HepG2 (cell line): ENCODE measurements around the gene TMED9. TPM values are rescaled to one million over a fixed set of nuclear protein-coding genes. Genes with fewer than 3 reads are reported as not detected.

Source experiments
- ATAC-seq: fragments of 200-7000 bp; cut with Tn5 transposase; 3 replicates; pipeline ENCODE4 v1.9.1; 2020; ENCODE audit warnings: mild to moderate bottlenecking, moderate library complexity
- BruUV-seq: library from RNA; stranded (reverse); fragments of 400-500 nt; replicated peaks from 2 replicates; lab custom pipeline; 2021; lab: Mats Ljungman, UMichigan
- CTCF ChIA-PET: fragments of 300-600 bp; formaldehyde crosslinking; extraction: SDS; loops from one replicate; lab custom pipeline; 2021; ENCODE audit warnings: low total read pairs, inconsistent platforms, low intra/inter-chr PET ratio; lab: Yijun Ruan, JAX
- POLR2A ChIA-PET: fragments of 350-600 bp; sonication (Branson Sonifier 250); formaldehyde crosslinking; loops from one replicate; lab custom pipeline; 2020; ENCODE audit warnings: antibody characterized with exemption, inconsistent platforms; lab: Yijun Ruan, JAX
- DNase-seq: peaks from one replicate; pipeline ENCODE4 v3.0.0-alpha.2; 2015; ENCODE audit warnings: low spot score
- FAIRE-seq: peaks from 3 replicates; lab custom pipeline; 2011; peaks lifted over from hg19 to GRCh38; lab: Jason Lieb, UNC
- H2AFZ ChIP-seq: one replicate; pipeline ENCODE4 v1.6.1; 2011; ENCODE audit warnings: low read length, inconsistent platforms
- H3K27ac ChIP-seq: fragments of 300-600 bp; 3 replicates; pipeline ENCODE4 v1.8.0; 2011; ENCODE audit warnings: mixed run types, mild to moderate bottlenecking, mixed read lengths, low read length, inconsistent platforms; ENCODE audit not compliant: insufficient read depth; ENCODE audit errors: extremely low read length
- H3K27me3 ChIP-seq, 2 experiments: fragments of 200-600 bp in 1 of 2; 2 replicates in 1 of 2; 3 replicates in 1 of 2; pipeline versions ENCODE4 v1.6.0 to v1.8.0; 2011; ENCODE audit warnings: low read length in 2 of 2, mild to moderate bottlenecking in 2 of 2, moderate library complexity in 2 of 2, inconsistent platforms in 1 of 2; ENCODE audit not compliant: insufficient read depth in 2 of 2, control insufficient read depth in 1 of 2
- H3K36me3 ChIP-seq, 2 experiments: fragments of 200-600 bp in 1 of 2; replicated peaks in 1 of 2; 2 replicates in 1 of 2; 3 replicates in 1 of 2; pipeline versions ENCODE4 v1.5.1 to v1.8.0; 2011; ENCODE audit warnings: low read length in 2 of 2, inconsistent platforms in 1 of 2; ENCODE audit not compliant: insufficient read depth in 2 of 2, control insufficient read depth in 1 of 2
- H3K4me1 ChIP-seq: 2 replicates; pipeline ENCODE4 v1.5.1; 2012; ENCODE audit warnings: low read length, inconsistent platforms; ENCODE audit not compliant: insufficient read depth
- H3K4me2 ChIP-seq: 2 replicates; pipeline ENCODE4 v1.6.0; 2011; ENCODE audit warnings: low read depth, low read length, inconsistent platforms
- H3K4me3 ChIP-seq, 3 experiments: fragments of 200-600 bp in 1 of 3; sonication (generic), shearing (Covaris generic) in 1 of 3; replicated peaks in 1 of 3; 2 replicates each; pipeline ENCODE4 v1.5.1; 2011 to 2016; ENCODE audit warnings: low read length in 3 of 3, inconsistent platforms in 2 of 3, low read depth in 2 of 3, mild to moderate bottlenecking in 2 of 3, control low read depth in 1 of 3, mixed read lengths in 1 of 3; ENCODE audit not compliant: insufficient read depth in 1 of 3
- H3K79me2 ChIP-seq: one replicate; pipeline ENCODE4 v1.6.1; 2011; ENCODE audit warnings: low read length, inconsistent platforms; ENCODE audit not compliant: insufficient read depth
- H3K9ac ChIP-seq: 2 replicates; pipeline ENCODE4 v1.6.0; 2011; ENCODE audit warnings: mild to moderate bottlenecking, low read depth, low read length, inconsistent platforms; ENCODE audit not compliant: insufficient read depth
- H3K9me3 ChIP-seq: 2 replicates; pipeline ENCODE4 v1.5.1; 2012; ENCODE audit warnings: mild to moderate bottlenecking, low read length
- H4K20me1 ChIP-seq: 2 replicates; pipeline ENCODE4 v1.6.0; 2011; ENCODE audit warnings: inconsistent platforms, mild to moderate bottlenecking, low read length, moderate library complexity; ENCODE audit not compliant: insufficient read depth
- DNMT1 ChIP-seq: sonication (generic); formaldehyde crosslinking; IDR thresholded peaks from 2 replicates; pipeline ENCODE4 v1.5.1; 2020; ENCODE audit warnings: mild to moderate bottlenecking, missing genetic modification reagents
- FOXK2 ChIP-seq: fragments of 450-650 bp; IDR thresholded peaks from 2 replicates; pipeline ENCODE4 v1.6.1; 2016
- NKX3-1 ChIP-seq: sonication (generic); formaldehyde crosslinking; IDR thresholded peaks from 2 replicates; pipeline ENCODE4 v1.5.0; 2020; ENCODE audit warnings: missing genetic modification reagents
- ZMYM2 ChIP-seq: sonication (generic); formaldehyde crosslinking; IDR thresholded peaks from 2 replicates; pipeline ENCODE4 v1.8.0; 2022; ENCODE audit warnings: mild to moderate bottlenecking, missing genetic modification reagents
- ZNF251 ChIP-seq: sonication (generic); formaldehyde crosslinking; IDR thresholded peaks from 2 replicates; pipeline ENCODE4 v1.9.0; 2021; ENCODE audit warnings: mild to moderate bottlenecking, missing genetic modification reagents
- ZNF672 ChIP-seq: sonication (generic); formaldehyde crosslinking; IDR thresholded peaks from 2 replicates; pipeline ENCODE4 v1.8.1; 2022; ENCODE audit warnings: missing genetic modification reagents
- ZNF724P ChIP-seq: sonication (generic); formaldehyde crosslinking; IDR thresholded peaks from 2 replicates; pipeline ENCODE4 v1.8.0; 2022; ENCODE audit warnings: missing genetic modification reagents, borderline replicate concordance
- WGBS: methylation state at CpG from one replicate; pipeline ENCODE4 v1.1.6; 2017; ENCODE audit warnings: low lambda C conversion rate; 5-methylcytosine and 5-hydroxymethylcytosine counted together
- in situ Hi-C: cut with HindIII; loops from 2 replicates; pipeline ENCODE4 v1.10.0; 2017; ENCODE audit warnings: low pct_unique_long_range_greater_than_20kb; ENCODE audit not compliant: extremely low pct_ligation_motif_present
- intact Hi-C: fragments of 100-400 bp; cut with micrococcal nuclease; formaldehyde crosslinking; loops from one replicate; pipeline ENCODE4 v1.10.0; 2022; ENCODE audit not compliant: unreplicated experiment
- polyA plus RNA-seq, 8 experiments: library from polyadenylated mRNA; depleted of rRNA in 3 of 8; stranded (reverse) in 7 of 8; unstranded in 1 of 8; fragments of >200 nt; fragmentation: Illumina TruSeq in 4 of 8; extraction: Trizol in 4 of 8; gene quantifications; 2 replicates each; pipeline versions ENCODE4 v1.2.1 to v1.2.3, GENCODE V29; 2011 to 2016; ENCODE audit warnings: low read depth in 4 of 8, missing spikeins in 1 of 8, mixed read lengths in 1 of 8; ENCODE audit not compliant: insufficient read depth in 1 of 8
- total RNA-seq, 5 experiments: library from RNA; depleted of rRNA; stranded (reverse); fragments of >200 nt; fragmentation: Illumina TruSeq; extraction: Trizol; gene quantifications; 2 replicates each; pipeline ENCODE4 v1.2.3, GENCODE V29; 2016; ENCODE audit warnings: low read depth in 1 of 5
- TF ChIP-seq, protein P1 (sequence below): sonication (generic); formaldehyde crosslinking; IDR thresholded peaks from 2 replicates; pipeline ENCODE4 v1.8.0; 2022; ENCODE audit warnings: mild to moderate bottlenecking, missing genetic modification reagents; ENCODE audit not compliant: insufficient replicate concordance
- TF ChIP-seq, protein P2 (sequence below): sonication (generic); formaldehyde crosslinking; IDR thresholded peaks from 2 replicates; pipeline ENCODE4 v1.4.0; 2020; ENCODE audit warnings: missing genetic modification reagents
- TF ChIP-seq, protein P3 (sequence below): sonication (generic); formaldehyde crosslinking; IDR thresholded peaks from 2 replicates; pipeline ENCODE4 v1.4.0; 2020; ENCODE audit warnings: missing genetic modification reagents
- TF ChIP-seq, protein P4 (sequence below): sonication (generic); formaldehyde crosslinking; IDR thresholded peaks from 2 replicates; pipeline ENCODE4 v1.4.0; 2020; ENCODE audit warnings: mild to moderate bottlenecking, missing genetic modification reagents

The TMED9 gene
- total and polyA plus RNA-seq, 2 of the 13 experiments (the other 11 are each of a cell fraction or from before 2014, with no cell fraction given) = 161 to 350 TPM

DNA sequence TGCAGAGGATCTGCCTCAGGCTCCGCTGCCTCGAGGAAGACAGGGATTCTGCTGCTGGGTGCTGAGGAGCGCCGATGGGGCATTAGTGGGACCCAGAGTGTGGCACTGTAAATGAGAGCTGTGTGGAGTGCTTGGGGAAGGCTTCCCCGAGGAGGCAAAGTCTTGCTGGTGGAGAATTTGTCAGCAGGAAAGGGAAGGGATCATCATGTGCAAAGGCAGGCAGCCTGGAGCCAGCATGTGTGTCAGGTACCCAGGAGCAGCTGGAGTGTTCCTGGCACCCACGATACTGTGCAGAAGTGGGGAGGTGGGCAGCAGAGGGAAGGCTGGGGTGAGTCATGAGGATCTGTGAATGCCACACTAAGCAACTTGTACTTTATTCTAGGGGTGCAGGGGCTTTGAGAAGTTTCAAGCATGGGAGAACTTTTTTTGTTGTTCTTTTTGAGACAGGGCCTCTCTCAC is 20.2 kb downstream of the TMED9 start:
- Histone ChIP-seq H2AFZ (no peak overlapping the region), H3K4me1 (peaks cover 7% of the 10 kb centered on the region), H3K4me2 (no peak overlapping the region), H3K27me3 (no peaks in the 10 kb centered on the region; a peak in 1 of 5 replicates), H3K9me3 (no peaks in the 10 kb centered on the region), H3K79me2 (no peaks in the 10 kb centered on the region), H3K27ac (no peak overlapping the region), H4K20me1 (no peaks in the 10 kb centered on the region), H3K4me3 (no peak overlapping the region), H3K36me3 (no peaks in the 10 kb centered on the region), H3K9ac (no peak overlapping the region)
- intact Hi-C loops = no loop called here
- in situ Hi-C loops = loop anchor here (25.0 kb wide), 1 partner anchor 450 kb away; no protein-coding TSS in a partner anchor
- DNase-seq = no peak
- ChIA-PET CTCF (no interaction called here), POLR2A (no interaction called here)
- ATAC-seq = no peak
- TF ChIP-seq, protein P1, sequence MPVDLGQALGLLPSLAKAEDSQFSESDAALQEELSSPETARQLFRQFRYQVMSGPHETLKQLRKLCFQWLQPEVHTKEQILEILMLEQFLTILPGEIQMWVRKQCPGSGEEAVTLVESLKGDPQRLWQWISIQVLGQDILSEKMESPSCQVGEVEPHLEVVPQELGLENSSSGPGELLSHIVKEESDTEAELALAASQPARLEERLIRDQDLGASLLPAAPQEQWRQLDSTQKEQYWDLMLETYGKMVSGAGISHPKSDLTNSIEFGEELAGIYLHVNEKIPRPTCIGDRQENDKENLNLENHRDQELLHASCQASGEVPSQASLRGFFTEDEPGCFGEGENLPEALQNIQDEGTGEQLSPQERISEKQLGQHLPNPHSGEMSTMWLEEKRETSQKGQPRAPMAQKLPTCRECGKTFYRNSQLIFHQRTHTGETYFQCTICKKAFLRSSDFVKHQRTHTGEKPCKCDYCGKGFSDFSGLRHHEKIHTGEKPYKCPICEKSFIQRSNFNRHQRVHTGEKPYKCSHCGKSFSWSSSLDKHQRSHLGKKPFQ = no peak
- TF ChIP-seq, protein P2, sequence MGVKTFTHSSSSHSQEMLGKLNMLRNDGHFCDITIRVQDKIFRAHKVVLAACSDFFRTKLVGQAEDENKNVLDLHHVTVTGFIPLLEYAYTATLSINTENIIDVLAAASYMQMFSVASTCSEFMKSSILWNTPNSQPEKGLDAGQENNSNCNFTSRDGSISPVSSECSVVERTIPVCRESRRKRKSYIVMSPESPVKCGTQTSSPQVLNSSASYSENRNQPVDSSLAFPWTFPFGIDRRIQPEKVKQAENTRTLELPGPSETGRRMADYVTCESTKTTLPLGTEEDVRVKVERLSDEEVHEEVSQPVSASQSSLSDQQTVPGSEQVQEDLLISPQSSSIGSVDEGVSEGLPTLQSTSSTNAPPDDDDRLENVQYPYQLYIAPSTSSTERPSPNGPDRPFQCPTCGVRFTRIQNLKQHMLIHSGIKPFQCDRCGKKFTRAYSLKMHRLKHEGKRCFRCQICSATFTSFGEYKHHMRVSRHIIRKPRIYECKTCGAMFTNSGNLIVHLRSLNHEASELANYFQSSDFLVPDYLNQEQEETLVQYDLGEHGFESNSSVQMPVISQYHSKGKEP (CRISPR knock-in tag) = no peak
- TF ChIP-seq NKX3-1 (CRISPR knock-in tag) (no peak), ZNF672 (no peak), ZNF724P (CRISPR knock-in tag) (no peak), DNMT1 (CRISPR knock-in tag) (no peak), ZNF251 (CRISPR knock-in tag) (no peak), ZMYM2 (CRISPR knock-in tag) (no peak), FOXK2 (no peak)
- TF ChIP-seq, protein P3, sequence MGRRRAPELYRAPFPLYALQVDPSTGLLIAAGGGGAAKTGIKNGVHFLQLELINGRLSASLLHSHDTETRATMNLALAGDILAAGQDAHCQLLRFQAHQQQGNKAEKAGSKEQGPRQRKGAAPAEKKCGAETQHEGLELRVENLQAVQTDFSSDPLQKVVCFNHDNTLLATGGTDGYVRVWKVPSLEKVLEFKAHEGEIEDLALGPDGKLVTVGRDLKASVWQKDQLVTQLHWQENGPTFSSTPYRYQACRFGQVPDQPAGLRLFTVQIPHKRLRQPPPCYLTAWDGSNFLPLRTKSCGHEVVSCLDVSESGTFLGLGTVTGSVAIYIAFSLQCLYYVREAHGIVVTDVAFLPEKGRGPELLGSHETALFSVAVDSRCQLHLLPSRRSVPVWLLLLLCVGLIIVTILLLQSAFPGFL (CRISPR knock-in tag) = no peak
- TF ChIP-seq, protein P4, sequence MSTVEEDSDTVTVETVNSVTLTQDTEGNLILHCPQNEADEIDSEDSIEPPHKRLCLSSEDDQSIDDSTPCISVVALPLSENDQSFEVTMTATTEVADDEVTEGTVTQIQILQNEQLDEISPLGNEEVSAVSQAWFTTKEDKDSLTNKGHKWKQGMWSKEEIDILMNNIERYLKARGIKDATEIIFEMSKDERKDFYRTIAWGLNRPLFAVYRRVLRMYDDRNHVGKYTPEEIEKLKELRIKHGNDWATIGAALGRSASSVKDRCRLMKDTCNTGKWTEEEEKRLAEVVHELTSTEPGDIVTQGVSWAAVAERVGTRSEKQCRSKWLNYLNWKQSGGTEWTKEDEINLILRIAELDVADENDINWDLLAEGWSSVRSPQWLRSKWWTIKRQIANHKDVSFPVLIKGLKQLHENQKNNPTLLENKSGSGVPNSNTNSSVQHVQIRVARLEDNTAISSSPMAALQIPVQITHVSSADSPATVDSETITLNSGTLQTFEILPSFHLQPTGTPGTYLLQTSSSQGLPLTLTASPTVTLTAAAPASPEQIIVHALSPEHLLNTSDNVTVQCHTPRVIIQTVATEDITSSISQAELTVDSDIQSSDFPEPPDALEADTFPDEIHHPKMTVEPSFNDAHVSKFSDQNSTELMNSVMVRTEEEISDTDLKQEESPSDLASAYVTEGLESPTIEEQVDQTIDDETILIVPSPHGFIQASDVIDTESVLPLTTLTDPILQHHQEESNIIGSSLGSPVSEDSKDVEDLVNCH (CRISPR knock-in tag) = no peak
- WGBS = 59% methylated on average over 6 of the region's 6 CpGs
- no TSS peak for BruUV-seq
- no peak for FAIRE-seq
